Prostate gland (tissue), 2 donors: ENCODE data around the gene MCU.

ENCODE experiments used
- POLR2A ChIP-seq: fragments of 450-650 bp; IDR thresholded peaks from one replicate; pipeline ENCODE4 v1.6.1; 2016; ENCODE audit warnings: antibody characterized with exemption, mild to moderate bottlenecking
- TF ChIP-seq, protein P1 (sequence below), 4 experiments: fragments of 200-600 bp in 2 of 4; fragments of 450-650 bp in 2 of 4; sonication (generic) in 2 of 4; IDR thresholded peaks; 1 replicate in 3 of 4; 2 replicates in 1 of 4; pipeline ENCODE4 v1.5.1; 2016 to 2019; ENCODE audit warnings: antibody characterized with exemption in 4 of 4, mild to moderate bottlenecking in 2 of 4, moderate library complexity in 2 of 4

- no peak for TF ChIP-seq POLR2A
- TF ChIP-seq, protein P1, sequence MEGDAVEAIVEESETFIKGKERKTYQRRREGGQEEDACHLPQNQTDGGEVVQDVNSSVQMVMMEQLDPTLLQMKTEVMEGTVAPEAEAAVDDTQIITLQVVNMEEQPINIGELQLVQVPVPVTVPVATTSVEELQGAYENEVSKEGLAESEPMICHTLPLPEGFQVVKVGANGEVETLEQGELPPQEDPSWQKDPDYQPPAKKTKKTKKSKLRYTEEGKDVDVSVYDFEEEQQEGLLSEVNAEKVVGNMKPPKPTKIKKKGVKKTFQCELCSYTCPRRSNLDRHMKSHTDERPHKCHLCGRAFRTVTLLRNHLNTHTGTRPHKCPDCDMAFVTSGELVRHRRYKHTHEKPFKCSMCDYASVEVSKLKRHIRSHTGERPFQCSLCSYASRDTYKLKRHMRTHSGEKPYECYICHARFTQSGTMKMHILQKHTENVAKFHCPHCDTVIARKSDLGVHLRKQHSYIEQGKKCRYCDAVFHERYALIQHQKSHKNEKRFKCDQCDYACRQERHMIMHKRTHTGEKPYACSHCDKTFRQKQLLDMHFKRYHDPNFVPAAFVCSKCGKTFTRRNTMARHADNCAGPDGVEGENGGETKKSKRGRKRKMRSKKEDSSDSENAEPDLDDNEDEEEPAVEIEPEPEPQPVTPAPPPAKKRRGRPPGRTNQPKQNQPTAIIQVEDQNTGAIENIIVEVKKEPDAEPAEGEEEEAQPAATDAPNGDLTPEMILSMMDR (IDR thresholded peaks at IDR 0.05): no peak
Observed at GRCh38 chr10:72819053-72819452, 127.1 kb downstream of the MCU start.
